GM12801 (cell line): ENCODE measurements around the gene TEFM.

Source experiments
- TF ChIP-seq, protein P1 (sequence below): IDR thresholded peaks from one replicate; pipeline ENCODE4 v1.5.1; 2011; ENCODE audit warnings: control low read depth; ENCODE audit not compliant: insufficient read length; ENCODE audit errors: extremely low read depth

The TEFM gene

DNA sequence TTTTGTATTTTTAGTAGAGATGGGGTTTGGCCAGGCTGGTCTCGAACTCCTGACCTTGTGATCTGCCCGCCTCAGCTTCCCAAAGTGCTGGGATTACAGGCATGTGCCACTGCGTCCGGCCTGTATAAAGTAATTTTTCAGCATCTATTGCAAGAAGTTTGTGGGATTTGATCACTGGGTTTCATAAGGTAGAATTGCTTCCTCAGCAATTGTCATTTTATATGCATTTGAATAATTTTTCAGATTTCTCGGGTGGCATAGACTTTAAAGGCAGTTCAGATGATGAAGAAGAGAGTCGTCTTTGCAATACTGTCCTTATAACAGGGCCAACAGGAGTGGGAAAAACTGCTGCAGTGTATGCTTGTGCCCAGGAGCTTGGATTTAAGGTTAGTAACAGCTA is 37.0 kb downstream of the TEFM start:
- TF ChIP-seq, protein P1, sequence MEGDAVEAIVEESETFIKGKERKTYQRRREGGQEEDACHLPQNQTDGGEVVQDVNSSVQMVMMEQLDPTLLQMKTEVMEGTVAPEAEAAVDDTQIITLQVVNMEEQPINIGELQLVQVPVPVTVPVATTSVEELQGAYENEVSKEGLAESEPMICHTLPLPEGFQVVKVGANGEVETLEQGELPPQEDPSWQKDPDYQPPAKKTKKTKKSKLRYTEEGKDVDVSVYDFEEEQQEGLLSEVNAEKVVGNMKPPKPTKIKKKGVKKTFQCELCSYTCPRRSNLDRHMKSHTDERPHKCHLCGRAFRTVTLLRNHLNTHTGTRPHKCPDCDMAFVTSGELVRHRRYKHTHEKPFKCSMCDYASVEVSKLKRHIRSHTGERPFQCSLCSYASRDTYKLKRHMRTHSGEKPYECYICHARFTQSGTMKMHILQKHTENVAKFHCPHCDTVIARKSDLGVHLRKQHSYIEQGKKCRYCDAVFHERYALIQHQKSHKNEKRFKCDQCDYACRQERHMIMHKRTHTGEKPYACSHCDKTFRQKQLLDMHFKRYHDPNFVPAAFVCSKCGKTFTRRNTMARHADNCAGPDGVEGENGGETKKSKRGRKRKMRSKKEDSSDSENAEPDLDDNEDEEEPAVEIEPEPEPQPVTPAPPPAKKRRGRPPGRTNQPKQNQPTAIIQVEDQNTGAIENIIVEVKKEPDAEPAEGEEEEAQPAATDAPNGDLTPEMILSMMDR = no peak

DNA sequence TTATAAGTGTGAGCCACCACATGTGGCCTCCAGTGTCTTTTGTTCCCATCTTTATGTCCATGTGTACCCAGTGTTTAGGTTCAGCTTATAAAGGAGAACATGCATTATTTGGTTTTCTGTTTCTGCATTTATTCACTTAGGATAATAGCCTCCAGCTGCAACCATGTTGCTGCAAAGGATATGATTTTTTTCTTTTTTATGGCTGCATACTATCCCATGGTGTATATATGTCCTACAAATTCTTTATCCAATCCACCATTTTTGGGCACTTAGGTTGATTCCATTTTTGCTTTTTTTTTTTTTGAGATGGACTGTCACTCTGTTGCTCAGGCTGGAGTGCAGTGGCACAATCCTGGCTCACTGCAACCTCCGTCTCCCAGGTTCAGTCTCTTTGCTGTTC is 41.4 kb downstream of the TEFM start:
- TF ChIP-seq, protein P1 = no peak

DNA sequence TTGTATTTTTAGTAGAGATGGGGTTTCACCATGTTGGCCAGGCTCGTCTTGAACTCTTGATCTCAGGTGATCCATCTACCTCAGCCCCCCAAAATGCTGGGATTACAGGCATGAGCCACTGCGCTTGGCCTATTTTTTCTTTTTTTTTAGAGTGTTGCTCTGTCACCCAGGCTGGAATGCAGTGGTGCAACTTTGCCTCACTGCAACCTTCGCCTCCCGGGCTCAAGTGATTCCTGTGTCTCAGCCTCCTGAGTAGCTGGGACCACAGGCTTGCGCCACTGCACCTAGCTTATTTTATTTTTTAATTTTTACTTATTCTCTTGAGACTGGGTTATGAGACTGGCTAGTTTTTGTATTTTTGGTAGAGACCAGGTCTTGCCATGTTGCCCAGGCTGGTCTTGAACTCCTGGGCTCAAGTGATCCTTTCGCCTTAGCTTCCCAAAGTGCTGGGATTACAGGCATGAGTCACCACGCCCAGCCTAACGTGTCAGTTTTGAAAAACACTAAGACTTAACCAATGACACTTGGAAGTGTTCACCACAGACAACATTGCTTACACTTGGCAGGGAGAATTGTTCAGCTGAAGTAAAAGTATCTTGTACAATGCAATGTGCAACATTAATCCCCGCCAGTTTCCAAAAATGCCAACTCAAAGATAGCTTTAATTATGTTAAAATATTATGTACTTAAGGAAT is 47.3 kb downstream of the TEFM start:
- TF ChIP-seq, protein P1 = no peak

DNA sequence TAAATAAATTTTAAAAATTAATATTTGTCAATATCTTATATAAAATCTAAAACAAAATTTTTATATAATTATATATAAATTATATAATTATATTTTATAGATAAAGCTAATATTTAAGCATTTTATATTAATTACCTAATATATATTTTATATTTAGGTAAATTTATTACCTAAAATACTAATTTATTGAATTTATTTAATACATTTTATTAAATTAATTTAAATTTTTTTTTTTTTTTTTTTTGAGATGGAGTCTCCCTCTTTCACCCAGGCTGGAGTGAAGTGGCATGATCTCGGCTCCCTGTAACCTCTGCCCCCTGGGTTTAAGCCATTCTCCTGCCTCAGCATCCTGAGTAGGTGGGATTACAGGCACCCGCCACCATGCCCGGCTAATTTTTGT is 51.9 kb downstream of the TEFM start:
- TF ChIP-seq, protein P1 = no peak
